ENCODE measurements around the gene CACNA1B. TPM values are rescaled to one million over a fixed set of nuclear protein-coding genes. Genes with fewer than 3 reads are reported as not detected.
"Not testable (repeated sequence)": the region's sequence is repeated elsewhere in the genome, so short reads cannot be mapped to it uniquely, and the experiment has no call there.

Gene CACNA1B
- total RNA-seq, 1 donor from 2014 or later = 0.30 TPM

GRCh38 chr9:138015021-138015829 lies 137.6 kb downstream of the CACNA1B start:
- DNase-seq = no peak

GRCh38 chr9:138016406-138017187 lies 139.0 kb downstream of the CACNA1B start:
- DNase-seq = no peak

- DNase-seq = no peak
These were observed 139.6 kb downstream of the CACNA1B start for GRCh38 chr9:138017200-138017599.

GRCh38 chr9:138019514-138019913 lies 141.9 kb downstream of the CACNA1B start:
- not testable (repeated sequence) for DNase-seq

- no peak for DNase-seq
These were observed 142.7 kb downstream of the CACNA1B start for GRCh38 chr9:138020120-138020794.

GRCh38 chr9:138020795-138021182 lies 143.2 kb downstream of the CACNA1B start:
- no peak for DNase-seq

GRCh38 chr9:138021251-138022056 lies 143.9 kb downstream of the CACNA1B start:
- DNase-seq = no peak

- DNase-seq = no peak
These were observed 144.6 kb downstream of the CACNA1B start for GRCh38 chr9:138022121-138022741.

- no peak for DNase-seq
These were observed 145.3 kb downstream of the CACNA1B start for GRCh38 chr9:138022756-138023393.

- DNase-seq = no peak
These were observed 146.0 kb downstream of the CACNA1B start for GRCh38 chr9:138023394-138024124.

- no peak for DNase-seq
These were observed 146.5 kb downstream of the CACNA1B start for GRCh38 chr9:138024131-138024530.

- no peak for DNase-seq
These were observed 147.3 kb downstream of the CACNA1B start for GRCh38 chr9:138024831-138025291.

GRCh38 chr9:138025417-138025816 lies 147.8 kb downstream of the CACNA1B start:
- no peak for DNase-seq

- no peak for DNase-seq
These were observed 148.3 kb downstream of the CACNA1B start for GRCh38 chr9:138025908-138026307.

- no peak for DNase-seq
These were observed 151.0 kb downstream of the CACNA1B start for GRCh38 chr9:138028596-138028995.

- DNase-seq = no peak
These were observed 153.6 kb downstream of the CACNA1B start for GRCh38 chr9:138031186-138031585.

GRCh38 chr9:138033950-138034349 lies 156.4 kb downstream of the CACNA1B start:
- DNase-seq = no peak

- DNase-seq = no peak
These were observed 159.6 kb downstream of the CACNA1B start for GRCh38 chr9:138037140-138037539.

GRCh38 chr9:138038244-138038671 lies 160.7 kb downstream of the CACNA1B start:
- no peak for DNase-seq
